Bronchial epithelial cell (primary cell): ENCODE results near the gene BYSL. TPM values are rescaled to one million over a fixed set of nuclear protein-coding genes. Genes with fewer than 3 reads are reported as not detected.
A peak's percentile ranks its signal among the peaks of the same experiment; 100 is the strongest.

Source experiments
- DNase-seq: peaks from one replicate; pipeline ENCODE4 v3.0.0-alpha.2; 2010; ENCODE audit warnings: low read depth
- FAIRE-seq: peaks from 2 replicates; lab custom pipeline; 2011; peaks lifted over from hg19 to GRCh38; lab: Jason Lieb, UNC
- H3K27me3 ChIP-seq: 2 replicates; pipeline ENCODE4 v1.5.1; 2011; ENCODE audit warnings: low read length; ENCODE audit not compliant: control insufficient read depth, insufficient read depth
- H3K36me3 ChIP-seq: 2 replicates; pipeline ENCODE4 v1.5.1; 2011; ENCODE audit warnings: low read length; ENCODE audit not compliant: control insufficient read depth, insufficient read depth
- H3K4me3 ChIP-seq: 2 replicates; pipeline ENCODE4 v1.5.1; 2011; ENCODE audit warnings: mild to moderate bottlenecking, low read depth, low read length, control low read depth
- CTCF ChIP-seq: IDR thresholded peaks from 2 replicates; pipeline ENCODE4 v1.5.1; 2011; ENCODE audit warnings: mild to moderate bottlenecking, moderate library complexity, low read length, control low read depth, inconsistent platforms; ENCODE audit not compliant: insufficient read depth, severe bottlenecking
- total RNA-seq: library from RNA; depleted of rRNA; stranded (reverse); fragments of >200 nt; gene quantifications from 2 replicates; pipeline ENCODE4 v1.2.1, GENCODE V29; 2014

BYSL gene
- total RNA-seq, 1 donor from 2014 or later: 28.2 TPM

GRCh38 chr6:41938590-41939175 lies 17.4 kb downstream of the BYSL start:
- H3K27me3 ChIP-seq: no peaks in the 10 kb centered on the region
- no peak for TF ChIP-seq CTCF
- H3K4me3 ChIP-seq: no peak overlapping the region
- peaks cover 15% of the 10 kb centered on the region for H3K36me3 ChIP-seq
- FAIRE-seq (no peak), DNase-seq (no peak)

- Histone ChIP-seq H3K27me3 (no peaks in the 10 kb centered on the region), H3K36me3 (peaks cover 15% of the 10 kb centered on the region), H3K4me3 (no peak overlapping the region)
- DNase-seq (no peak), FAIRE-seq (no peak)
- TF ChIP-seq CTCF: no peak
These were observed 18.0 kb downstream of the BYSL start for GRCh38 chr6:41939176-41939847.

GRCh38 chr6:41939848-41940758 lies 18.8 kb downstream of the BYSL start:
- FAIRE-seq (no peak), DNase-seq (no peak)
- Histone ChIP-seq H3K27me3 (no peaks in the 10 kb centered on the region), H3K36me3 (peaks cover 13% of the 10 kb centered on the region), H3K4me3 (peak overlapping the region; percentile 87)
- no peak for TF ChIP-seq CTCF

GRCh38 chr6:41940759-41941279 lies 19.5 kb downstream of the BYSL start:
- TF ChIP-seq CTCF: no peak
- FAIRE-seq: no peak
- no peak for DNase-seq
- Histone ChIP-seq H3K36me3 (peaks cover 11% of the 10 kb centered on the region), H3K27me3 (no peaks in the 10 kb centered on the region), H3K4me3 (peak overlapping the region; percentile 87)

GRCh38 chr6:41941280-41942066 lies 20.2 kb downstream of the BYSL start, which contains the start of gene CCND3:
TSS of gene CCND3 (minus strand) at chr6:41941808. CDS start at chr6:41941649, 159 bp downstream.
- Histone ChIP-seq H3K4me3 (peak within 1 kb of the TSS; percentile 87), H3K27me3 (no peaks in the 10 kb centered on the region), H3K36me3 (peaks cover 9% of the 10 kb centered on the region)
- no peak for TF ChIP-seq CTCF
- FAIRE-seq (no peak), DNase-seq (peak; percentile 74)
